Measurements from ENCODE around the gene MRC2.

Gene MRC2

GRCh38 chr17:62674363-62674739, 46.9 kb downstream of the MRC2 start:
- H3K27ac ChIP-seq (ENCODE audit: low read length), result no peak overlapping the region
- H3K4me2 ChIP-seq (ENCODE audit: insufficient read depth, low read length), result no peak overlapping the region
- ATAC-seq (ENCODE audit: insufficient read depth, low read depth), result no peak
- H3K9me3 ChIP-seq (ENCODE audit: insufficient read depth, low read length, severe bottlenecking), result no peaks in the 10 kb centered on the region
- H3K4me1 ChIP-seq (ENCODE audit: insufficient read depth, low read length), result no peaks in the 10 kb centered on the region
- H3K36me3 ChIP-seq (ENCODE audit: insufficient read depth, low read length), result 0 out of 2 replicates have a peak, but pooled peaks cover 9% of the 10 kb centered on the region
- TF ChIP-seq EZH2 (IDR thresholded peaks at IDR 0.05; ENCODE audit: borderline replicate concordance, low read depth, low read length, severe bottlenecking) (no peak), CTCF (IDR thresholded peaks at IDR 0.05; ENCODE audit: borderline replicate concordance, extremely low read depth, low read length, poor library complexity, severe bottlenecking) (no peak)
- DNase-seq, result no peak
- H4K20me1 ChIP-seq (ENCODE audit: insufficient read depth, low read length), result no peaks in the 10 kb centered on the region
- no peak overlapping the region for H3K9ac ChIP-seq (ENCODE audit: low read depth, low read length)
- no peaks in the 10 kb centered on the region for H3K79me2 ChIP-seq (ENCODE audit: insufficient read depth, low read length)
- H2AFZ ChIP-seq (ENCODE audit: low read depth, low read length), result no peak overlapping the region
- H3K27me3 ChIP-seq (ENCODE audit: insufficient read depth, low read length, poor library complexity), result no peaks in the 10 kb centered on the region
- H3K4me3 ChIP-seq (ENCODE audit: low read depth in 1 of 2, low read length in 2 of 2), result no peak overlapping the region

GRCh38 chr17:62674841-62675240, 47.4 kb downstream of the MRC2 start:
- 0 out of 2 replicates have a peak, but pooled peaks cover 9% of the 10 kb centered on the region for H3K36me3 ChIP-seq (ENCODE audit: insufficient read depth, low read length)
- no peak overlapping the region for H2AFZ ChIP-seq (ENCODE audit: low read depth, low read length)
- ATAC-seq (ENCODE audit: insufficient read depth, low read depth), result no peak
- H3K9me3 ChIP-seq (ENCODE audit: insufficient read depth, low read length, severe bottlenecking), result no peaks in the 10 kb centered on the region
- TF ChIP-seq EZH2 (IDR thresholded peaks at IDR 0.05; ENCODE audit: borderline replicate concordance, low read depth, low read length, severe bottlenecking) (no peak), CTCF (IDR thresholded peaks at IDR 0.05; ENCODE audit: borderline replicate concordance, extremely low read depth, low read length, poor library complexity, severe bottlenecking) (no peak)
- no peak overlapping the region for H3K9ac ChIP-seq (ENCODE audit: low read depth, low read length)
- H3K79me2 ChIP-seq (ENCODE audit: insufficient read depth, low read length), result no peaks in the 10 kb centered on the region
- DNase-seq, result no peak
- H3K27ac ChIP-seq (ENCODE audit: low read length), result no peak overlapping the region
- H3K27me3 ChIP-seq (ENCODE audit: insufficient read depth, low read length, poor library complexity), result no peaks in the 10 kb centered on the region
- H3K4me2 ChIP-seq (ENCODE audit: insufficient read depth, low read length), result no peak overlapping the region
- H3K4me1 ChIP-seq (ENCODE audit: insufficient read depth, low read length), result no peaks in the 10 kb centered on the region
- H3K4me3 ChIP-seq (ENCODE audit: low read depth in 1 of 2, low read length in 2 of 2), result no peak overlapping the region
- no peaks in the 10 kb centered on the region for H4K20me1 ChIP-seq (ENCODE audit: insufficient read depth, low read length)

GRCh38 chr17:62675260-62675659, 47.8 kb downstream of the MRC2 start:
- H4K20me1 ChIP-seq (ENCODE audit: insufficient read depth, low read length), result no peaks in the 10 kb centered on the region
- H3K9ac ChIP-seq (ENCODE audit: low read depth, low read length), result no peak overlapping the region
- H3K4me3 ChIP-seq (ENCODE audit: low read depth in 1 of 2, low read length in 2 of 2), result no peak overlapping the region
- no peak overlapping the region for H3K4me2 ChIP-seq (ENCODE audit: insufficient read depth, low read length)
- no peak for DNase-seq
- ATAC-seq (ENCODE audit: insufficient read depth, low read depth), result no peak
- H3K79me2 ChIP-seq (ENCODE audit: insufficient read depth, low read length), result no peaks in the 10 kb centered on the region
- H3K36me3 ChIP-seq (ENCODE audit: insufficient read depth, low read length), result 0 out of 2 replicates have a peak, but pooled peaks cover 9% of the 10 kb centered on the region
- no peaks in the 10 kb centered on the region for H3K9me3 ChIP-seq (ENCODE audit: insufficient read depth, low read length, severe bottlenecking)
- no peak for TF ChIP-seq EZH2 (IDR thresholded peaks at IDR 0.05; ENCODE audit: borderline replicate concordance, low read depth, low read length, severe bottlenecking)
- H3K27me3 ChIP-seq (ENCODE audit: insufficient read depth, low read length, poor library complexity), result no peaks in the 10 kb centered on the region
- no peaks in the 10 kb centered on the region for H3K4me1 ChIP-seq (ENCODE audit: insufficient read depth, low read length)
- no peak overlapping the region for H3K27ac ChIP-seq (ENCODE audit: low read length)
- H2AFZ ChIP-seq (ENCODE audit: low read depth, low read length), result no peak overlapping the region

GRCh38 chr17:62675701-62676100, 48.2 kb downstream of the MRC2 start:
- ATAC-seq (ENCODE audit: insufficient read depth, low read depth) (no peak), DNase-seq (no peak)
- H2AFZ ChIP-seq (ENCODE audit: low read depth, low read length), result no peak overlapping the region
- H4K20me1 ChIP-seq (ENCODE audit: insufficient read depth, low read length), result no peaks in the 10 kb centered on the region
- H3K4me3 ChIP-seq (ENCODE audit: low read depth in 1 of 2, low read length in 2 of 2), result no peak overlapping the region
- H3K79me2 ChIP-seq (ENCODE audit: insufficient read depth, low read length), result no peaks in the 10 kb centered on the region
- H3K36me3 ChIP-seq (ENCODE audit: insufficient read depth, low read length), result peaks cover 10% of the 10 kb centered on the region; the same call in 1 of the 2 replicates
- no peaks in the 10 kb centered on the region for H3K27me3 ChIP-seq (ENCODE audit: insufficient read depth, low read length, poor library complexity)
- TF ChIP-seq CTCF (IDR thresholded peaks at IDR 0.05; ENCODE audit: borderline replicate concordance, extremely low read depth, low read length, poor library complexity, severe bottlenecking), result no peak
- H3K4me2 ChIP-seq (ENCODE audit: insufficient read depth, low read length), result no peak overlapping the region
- H3K9ac ChIP-seq (ENCODE audit: low read depth, low read length), result no peak overlapping the region
- H3K9me3 ChIP-seq (ENCODE audit: insufficient read depth, low read length, severe bottlenecking), result no peaks in the 10 kb centered on the region
- H3K27ac ChIP-seq (ENCODE audit: low read length), result no peak overlapping the region
- H3K4me1 ChIP-seq (ENCODE audit: insufficient read depth, low read length), result no peaks in the 10 kb centered on the region
